Mucosa of descending colon (tissue), 3 donors: ENCODE measurements around the gene PTCD3. TPM values are rescaled to one million over a fixed set of nuclear protein-coding genes. Genes with fewer than 3 reads are reported as not detected.
A peak's percentile ranks its signal among the peaks of the same experiment; 100 is the strongest.

Source experiments
- ATAC-seq: fragments of 200-7000 bp; cut with Tn5 transposase; one replicate; pipeline ENCODE4 v1.9.1; 2020; ENCODE audit warnings: mild to moderate bottlenecking, moderate library complexity
- DNase-seq, 3 donors: peaks; one replicate each; pipeline ENCODE4 v3.0.0-alpha.2; 2020
- H3K36me3 ChIP-seq: fragments of 200-600 bp; one replicate; pipeline ENCODE4 v1.8.0; 2021; ENCODE audit warnings: low read depth, mild to moderate bottlenecking
- H3K4me1 ChIP-seq: fragments of 200-600 bp; one replicate; pipeline ENCODE4 v1.8.0; 2021; ENCODE audit warnings: low read depth, mild to moderate bottlenecking
- H3K4me3 ChIP-seq: fragments of 200-600 bp; one replicate; pipeline ENCODE4 v1.8.0; 2021; ENCODE audit warnings: mild to moderate bottlenecking
- H3K9me3 ChIP-seq: fragments of 200-600 bp; one replicate; pipeline ENCODE4 v1.8.0; 2021; ENCODE audit warnings: mild to moderate bottlenecking
- intact Hi-C, 2 donors: fragments of 100-400 bp; cut with DNase I in 1 of 2; cut with micrococcal nuclease in 1 of 2; formaldehyde crosslinking; loops; one replicate each; pipeline versions ENCODE4 v1.11.0 to v1.11.1; 2022; cut with DNase I, micrococcal nuclease
- total RNA-seq, 3 donors: library from RNA; stranded (reverse); fragmentation: NEBNext Ultra II Directional in 2 of 3; extraction: Animal tissue kit (Norgen Biotek cat#: 25700) in 2 of 3; gene quantifications; one replicate each; pipeline versions ENCODE4 v1.2.1 to v1.2.4, GENCODE V29; 2021 to 2023
- TF ChIP-seq, protein P1 (sequence below): fragments of 200-600 bp; IDR thresholded peaks from one replicate; pipeline ENCODE4 v1.8.0; 2022; ENCODE audit warnings: antibody characterized with exemption, mild to moderate bottlenecking
- donor health status: DM: no; HTN: no; CAD: no; lungs with moderate emphysema.
- donor health status: DM: no; HTN: no; CAD: no.
- donor health status: DM: no; HTN: yes; CAD: no.

PTCD3 gene
- total RNA-seq, 3 donors from 2014 or later, result 89.3 to 90.5 (median 90.4) TPM

DNA sequence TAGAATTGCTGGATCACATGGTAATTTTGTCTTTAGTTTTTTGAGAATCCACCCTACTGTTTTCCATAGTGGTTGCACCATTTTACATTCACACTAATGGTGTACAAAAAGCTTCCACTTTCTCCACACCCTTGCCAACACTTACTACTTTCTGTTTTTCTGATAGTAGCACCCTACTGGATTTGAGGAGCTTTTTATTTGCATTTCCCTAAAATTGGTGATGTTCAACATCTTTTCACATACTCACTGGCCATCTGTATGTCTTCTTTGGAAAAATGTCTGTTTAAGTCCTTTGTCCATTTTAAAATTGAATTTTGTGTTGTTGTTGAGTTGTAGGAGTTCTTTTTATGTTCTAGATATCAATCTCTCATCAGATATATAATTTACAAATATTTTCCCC, 3.9 kb upstream of the PTCD3 start:
- peaks cover 15% of the 10 kb centered on the region for H3K4me1 ChIP-seq
- H3K9me3 ChIP-seq, result no peaks in the 10 kb centered on the region
- no peak for ATAC-seq
- intact Hi-C loops, result no loop called here
- TF ChIP-seq, protein P1, sequence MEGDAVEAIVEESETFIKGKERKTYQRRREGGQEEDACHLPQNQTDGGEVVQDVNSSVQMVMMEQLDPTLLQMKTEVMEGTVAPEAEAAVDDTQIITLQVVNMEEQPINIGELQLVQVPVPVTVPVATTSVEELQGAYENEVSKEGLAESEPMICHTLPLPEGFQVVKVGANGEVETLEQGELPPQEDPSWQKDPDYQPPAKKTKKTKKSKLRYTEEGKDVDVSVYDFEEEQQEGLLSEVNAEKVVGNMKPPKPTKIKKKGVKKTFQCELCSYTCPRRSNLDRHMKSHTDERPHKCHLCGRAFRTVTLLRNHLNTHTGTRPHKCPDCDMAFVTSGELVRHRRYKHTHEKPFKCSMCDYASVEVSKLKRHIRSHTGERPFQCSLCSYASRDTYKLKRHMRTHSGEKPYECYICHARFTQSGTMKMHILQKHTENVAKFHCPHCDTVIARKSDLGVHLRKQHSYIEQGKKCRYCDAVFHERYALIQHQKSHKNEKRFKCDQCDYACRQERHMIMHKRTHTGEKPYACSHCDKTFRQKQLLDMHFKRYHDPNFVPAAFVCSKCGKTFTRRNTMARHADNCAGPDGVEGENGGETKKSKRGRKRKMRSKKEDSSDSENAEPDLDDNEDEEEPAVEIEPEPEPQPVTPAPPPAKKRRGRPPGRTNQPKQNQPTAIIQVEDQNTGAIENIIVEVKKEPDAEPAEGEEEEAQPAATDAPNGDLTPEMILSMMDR, result no peak
- H3K36me3 ChIP-seq, result no peaks in the 10 kb centered on the region
- DNase-seq, result no peak
- no peak overlapping the region for H3K4me3 ChIP-seq

DNA sequence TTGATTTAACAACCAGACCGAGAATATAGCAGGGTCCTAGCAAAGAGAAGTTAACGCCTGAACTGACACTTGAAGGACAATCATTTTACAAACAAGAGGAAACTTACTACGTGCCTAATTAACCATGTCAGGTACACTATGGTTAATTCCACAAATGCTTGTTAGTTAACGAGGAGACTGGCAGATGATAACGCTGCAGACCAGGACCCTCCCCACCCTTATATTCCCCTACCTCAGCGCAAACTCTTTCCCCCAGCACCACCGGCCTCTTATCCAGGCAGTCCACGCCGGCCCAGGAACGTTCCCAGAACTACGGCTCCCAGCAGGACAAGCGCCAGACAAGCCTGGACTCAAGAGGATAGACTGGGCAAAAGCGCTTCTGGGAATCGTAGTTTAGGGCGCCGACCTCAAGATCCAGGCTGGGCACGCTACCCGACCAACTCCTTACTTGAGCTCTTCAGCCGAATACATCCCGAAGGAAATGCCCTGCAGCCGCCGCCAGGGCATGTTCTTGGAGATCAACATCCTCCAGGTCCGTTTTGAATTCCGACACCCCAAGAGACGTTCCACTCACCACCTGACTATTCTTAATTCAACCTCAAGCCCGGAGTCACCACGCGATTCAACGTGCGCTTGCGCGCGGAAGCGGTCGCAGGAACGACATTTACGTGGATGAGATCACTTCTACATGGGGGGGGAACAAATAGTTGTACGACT, 625 bp upstream of the PTCD3 start, which contains the start of gene POLR1A:
Gene POLR1A, minus strand, starts transcription at position 635 of the 717 bp plus-strand sequence. Its CDS starts 110 bp downstream, at position 525.
- TF ChIP-seq, protein P1, result no peak
- DNase-seq (peak; percentile 86 to 91 (median 91)), ATAC-seq (peak; percentile 93)
- peaks cover 20% of the 10 kb centered on the region for H3K4me1 ChIP-seq
- H3K36me3 ChIP-seq, result no peaks in the 10 kb centered on the region
- intact Hi-C loops, result no loop called here
- no peaks in the 10 kb centered on the region for H3K9me3 ChIP-seq
- peak within 1 kb of the TSS; percentile 40 for H3K4me3 ChIP-seq

DNA sequence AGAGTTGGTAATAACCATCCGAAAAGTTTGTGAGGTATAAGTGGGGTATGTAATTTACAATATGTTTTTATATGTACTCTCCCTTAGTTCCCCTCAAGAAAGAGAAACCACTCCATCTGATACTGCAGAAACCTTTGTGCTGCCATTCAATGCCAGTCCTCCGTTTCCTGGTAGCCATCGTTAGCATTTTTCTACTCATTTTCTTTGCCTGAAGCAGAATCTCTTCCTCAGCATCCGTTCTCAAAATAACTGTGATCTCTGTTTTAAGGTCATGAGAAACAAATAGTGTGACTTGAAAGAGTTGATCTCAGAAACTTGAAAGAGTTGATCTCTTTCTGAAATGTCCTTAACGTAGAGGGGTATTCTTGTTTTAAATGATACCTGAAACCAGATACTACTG, 996 bp downstream of the PTCD3 start:
- Histone ChIP-seq H3K4me1 (peaks cover 20% of the 10 kb centered on the region), H3K9me3 (no peaks in the 10 kb centered on the region), H3K36me3 (no peaks in the 10 kb centered on the region), H3K4me3 (no peak overlapping the region)
- intact Hi-C loops, result no loop called here
- DNase-seq (no peak), ATAC-seq (no peak)
- TF ChIP-seq, protein P1, result no peak

DNA sequence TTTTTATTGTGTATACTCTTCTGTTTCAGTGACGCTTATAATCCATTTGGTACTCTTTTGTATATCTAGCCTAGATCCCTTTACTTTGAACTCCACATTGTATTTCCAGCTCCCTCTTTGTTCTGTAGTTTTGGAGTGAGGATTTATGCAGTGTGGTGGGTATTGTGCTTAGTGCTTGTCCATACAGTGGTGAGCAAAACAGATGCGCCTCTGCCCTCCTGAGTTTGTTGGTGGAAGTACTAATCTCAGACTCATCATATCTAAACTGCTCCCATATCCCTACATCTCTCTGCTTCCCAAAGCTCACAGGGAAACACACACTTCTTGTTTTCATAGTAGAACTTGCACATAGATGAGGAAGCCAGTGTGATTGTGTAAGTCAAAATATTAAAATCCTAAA, 12.1 kb downstream of the PTCD3 start:
- DNase-seq (no peak), ATAC-seq (no peak)
- no peaks in the 10 kb centered on the region for H3K4me1 ChIP-seq
- H3K4me3 ChIP-seq, result no peak overlapping the region
- no peaks in the 10 kb centered on the region for H3K9me3 ChIP-seq
- peaks cover 7% of the 10 kb centered on the region for H3K36me3 ChIP-seq
- intact Hi-C loops, result no loop called here
- TF ChIP-seq, protein P1, result no peak

DNA sequence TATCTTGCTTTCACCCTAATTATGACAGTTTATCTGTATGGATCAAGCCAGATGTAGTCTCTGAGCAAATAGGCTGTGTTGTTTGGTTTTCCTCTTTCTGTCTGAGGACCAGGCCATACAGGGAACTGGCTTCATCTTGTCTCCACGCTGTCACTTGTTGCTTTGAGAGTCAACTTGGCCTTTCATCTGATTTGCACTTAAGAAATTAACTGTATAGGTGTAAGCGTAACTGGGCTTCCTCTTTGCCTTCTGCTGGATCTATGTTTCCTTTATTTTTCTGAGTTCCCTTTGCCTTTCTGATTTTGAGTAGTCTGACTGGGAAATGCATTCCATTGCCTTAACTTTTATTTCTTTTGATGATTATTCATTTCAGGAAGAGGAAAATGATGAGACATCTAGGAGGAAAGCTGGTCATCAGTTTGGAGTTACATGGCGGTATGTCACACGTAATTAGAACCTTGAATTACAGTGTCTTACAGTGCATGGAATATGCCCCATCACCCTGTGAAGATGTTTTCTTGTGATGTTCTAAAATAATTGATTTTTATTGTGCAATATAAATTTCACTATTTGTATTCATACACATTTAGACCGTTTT, 17.4 kb downstream of the PTCD3 start:
- DNase-seq (no peak), ATAC-seq (no peak)
- H3K4me3 ChIP-seq, result no peak overlapping the region
- peaks cover 7% of the 10 kb centered on the region for H3K36me3 ChIP-seq
- TF ChIP-seq, protein P1, result no peak
- intact Hi-C loops, result no loop called here
- no peaks in the 10 kb centered on the region for H3K9me3 ChIP-seq
- H3K4me1 ChIP-seq, result no peaks in the 10 kb centered on the region
